ENCODE results near the gene DTX1. TPM values are rescaled to one million over a fixed set of nuclear protein-coding genes. Genes with fewer than 3 reads are reported as not detected.
A peak's percentile ranks its signal among the peaks of the same experiment; 100 is the strongest.

DTX1 gene
- total and polyA plus RNA-seq, 8 donors, result 0.43 to 6.2 (median 1.9) TPM

DNA sequence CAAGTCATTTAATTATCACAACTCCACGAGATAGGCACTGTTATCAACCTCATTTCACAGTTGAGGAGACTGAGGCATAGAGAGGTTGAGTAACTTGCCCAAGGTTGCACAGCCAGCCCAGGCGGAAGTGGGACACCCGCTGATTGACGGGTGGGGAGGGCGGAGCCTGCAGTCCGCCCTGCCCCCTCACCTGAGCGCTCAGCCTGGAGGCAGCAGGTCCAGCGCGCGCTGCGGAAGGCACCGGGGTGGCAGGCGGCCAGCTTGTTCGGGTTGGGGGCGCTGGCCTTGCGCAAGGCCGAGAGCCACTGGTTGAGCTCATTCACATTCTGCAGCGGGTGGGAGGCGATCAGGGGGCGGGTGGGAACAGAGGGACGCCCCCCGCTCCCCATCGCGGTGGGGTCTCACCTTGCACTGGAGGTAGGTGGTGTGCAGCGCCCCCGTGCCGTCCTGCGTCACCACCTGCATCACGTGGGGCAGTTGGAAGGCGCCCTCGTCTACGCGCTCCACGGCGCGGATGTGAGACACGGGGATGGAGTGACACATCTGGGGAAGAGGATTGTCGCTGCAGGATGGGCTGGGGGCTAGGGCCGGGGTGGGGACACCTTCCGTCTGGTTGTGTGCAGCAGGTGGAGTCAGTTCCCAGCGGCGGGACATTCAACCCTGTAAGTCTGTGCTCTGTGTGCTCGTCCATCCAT, 47.4 kb downstream of the DTX1 start:
- TF ChIP-seq EP300 (IDR thresholded peaks at IDR 0.05) (no peak), POLR2A (IDR thresholded peaks at IDR 0.05) (no peak), CTCF (IDR thresholded peaks at IDR 0.05) (no peak), POLR2AphosphoS5 (IDR thresholded peaks at IDR 0.05) (no peak)
- H3K4me1 ChIP-seq, result peaks cover 0 to 9% (median 7%) of the 10 kb centered on the region in 4 donors
- WGBS, 5 donors, result 8 to 22% (median 15%) methylated on average over 27 to 43 of the region's 43 CpGs
- H3K36me3 ChIP-seq, result peaks cover 0 to 13% (median 2%) of the 10 kb centered on the region in 4 donors
- DNase-seq, result peak; percentile 36 to 82
- intact Hi-C loops (cut with DNase I; ENCODE audit: low total_unique reads), result no loop called here
- H3K27ac ChIP-seq, result no peak overlapping the region
- H3K9me3 ChIP-seq, result no peaks in the 10 kb centered on the region
- peaks cover 0 to 51% (median 6%) of the 10 kb centered on the region in 3 donors for H3K27me3 ChIP-seq
- peak overlapping the region; percentile 19 to 23 (median 21) for H3K4me3 ChIP-seq

- no peak overlapping the region for H3K4me3 ChIP-seq
- 79 to 86% (median 86%) methylated on average over 13 of the region's 13 CpGs for WGBS, 5 donors
- intact Hi-C loops (cut with DNase I; ENCODE audit: low total_unique reads), result no loop called here
- H3K36me3 ChIP-seq, result peaks cover 0 to 13% (median 2%) of the 10 kb centered on the region in 4 donors
- DNase-seq, result no peak
- H3K4me1 ChIP-seq, result peaks cover 0 to 8% (median 6%) of the 10 kb centered on the region in 4 donors
- no peak for TF ChIP-seq EP300 (IDR thresholded peaks at IDR 0.05)
- TF ChIP-seq POLR2AphosphoS5 (IDR thresholded peaks at IDR 0.05), result no peak
- TF ChIP-seq POLR2A (IDR thresholded peaks at IDR 0.05), result no peak
- TF ChIP-seq CTCF (IDR thresholded peaks at IDR 0.05), result no peak
- peaks cover 0 to 47% (median 6%) of the 10 kb centered on the region in 3 donors for H3K27me3 ChIP-seq
- H3K9me3 ChIP-seq, result no peaks in the 10 kb centered on the region
- no peak overlapping the region for H3K27ac ChIP-seq
Measured at GRCh38 chr12:113104953-113105510, 48.5 kb downstream of the DTX1 start.

GRCh38 chr12:113105606-113106271, 49.2 kb downstream of the DTX1 start:
- no peak overlapping the region for H3K27ac ChIP-seq
- 85 to 93% (median 88%) methylated on average over 14 to 15 of the region's 15 CpGs for WGBS, 5 donors
- no peak for DNase-seq
- peaks cover 0 to 13% (median 2%) of the 10 kb centered on the region in 4 donors for H3K36me3 ChIP-seq
- peaks cover 0 to 8% (median 6%) of the 10 kb centered on the region in 4 donors for H3K4me1 ChIP-seq
- no peak for TF ChIP-seq POLR2A (IDR thresholded peaks at IDR 0.05)
- no peak for TF ChIP-seq POLR2AphosphoS5 (IDR thresholded peaks at IDR 0.05)
- TF ChIP-seq EP300 (IDR thresholded peaks at IDR 0.05), result no peak
- TF ChIP-seq CTCF (IDR thresholded peaks at IDR 0.05), result no peak
- no peak overlapping the region for H3K4me3 ChIP-seq
- no peaks in the 10 kb centered on the region for H3K9me3 ChIP-seq
- intact Hi-C loops (cut with DNase I; ENCODE audit: low total_unique reads), result no loop called here
- H3K27me3 ChIP-seq, result peaks cover 0 to 45% (median 6%) of the 10 kb centered on the region in 3 donors

- Histone ChIP-seq H3K4me3 (no peak overlapping the region), H3K27me3 (peaks cover 0 to 43% (median 6%) of the 10 kb centered on the region in 3 donors), H3K9me3 (no peaks in the 10 kb centered on the region), H3K4me1 (peaks cover 0 to 8% (median 6%) of the 10 kb centered on the region in 4 donors), H3K36me3 (peaks cover 0 to 13% (median 2%) of the 10 kb centered on the region in 4 donors), H3K27ac (no peak overlapping the region)
- WGBS, 5 donors, result 73 to 88% (median 83%) methylated on average over 1 of the region's 1 CpG
- intact Hi-C loops (cut with DNase I; ENCODE audit: low total_unique reads), result no loop called here
- no peak for DNase-seq
- no peak for TF ChIP-seq POLR2AphosphoS5 (IDR thresholded peaks at IDR 0.05)
- no peak for TF ChIP-seq POLR2A (IDR thresholded peaks at IDR 0.05)
- no peak for TF ChIP-seq CTCF (IDR thresholded peaks at IDR 0.05)
- TF ChIP-seq EP300 (IDR thresholded peaks at IDR 0.05), result no peak
Measured at GRCh38 chr12:113106361-113106760, 49.8 kb downstream of the DTX1 start.

Data from stomach (tissue), 9 donors.